SJCRH30 (cell line): Measurements from ENCODE around the gene RHOXF2B. TPM values are rescaled to one million over a fixed set of nuclear protein-coding genes. Genes with fewer than 3 reads are reported as not detected.
"Not testable (repeated sequence)": the region's sequence is repeated elsewhere in the genome, so short reads cannot be mapped to it uniquely, and the experiment has no call there.

ENCODE experiments used
- DNase-seq, 2 experiments: peaks; one replicate each; pipeline ENCODE4 v3.0.0-alpha.2; 2015 to 2020
- H3K27ac ChIP-seq: fragments of 250-450 bp; sonication (Bioruptor Pico); 2 replicates; pipeline ENCODE4 v1.5.1; 2020; ENCODE audit warnings: mild to moderate bottlenecking, moderate library complexity
- H3K27me3 ChIP-seq: fragments of 250-450 bp; sonication (Bioruptor Pico); 2 replicates; pipeline ENCODE4 v1.5.1; 2020; ENCODE audit warnings: mild to moderate bottlenecking, moderate library complexity
- H3K36me3 ChIP-seq: fragments of 250-450 bp; sonication (Bioruptor Pico); 2 replicates; pipeline ENCODE4 v1.5.1; 2020; ENCODE audit warnings: mild to moderate bottlenecking, moderate library complexity
- H3K4me1 ChIP-seq: fragments of 250-450 bp; sonication (Bioruptor Pico); 2 replicates; pipeline ENCODE4 v1.5.1; 2020; ENCODE audit warnings: mild to moderate bottlenecking, moderate library complexity
- H3K4me3 ChIP-seq: fragments of 250-450 bp; sonication (Bioruptor Pico); 2 replicates; pipeline ENCODE4 v1.5.1; 2020; ENCODE audit warnings: mild to moderate bottlenecking, moderate library complexity
- H3K9me3 ChIP-seq: fragments of 250-450 bp; sonication (Bioruptor Pico); replicated peaks from 2 replicates; pipeline ENCODE4 v1.5.1; 2020; ENCODE audit warnings: mild to moderate bottlenecking, moderate library complexity
- total RNA-seq: library from RNA; depleted of rRNA; stranded (reverse); fragments of >200 nt; shearing (Covaris generic); gene quantifications from 2 replicates; pipeline ENCODE4 v1.2.3, GENCODE V29; 2014; rRNA removed

The RHOXF2B gene
- total RNA-seq, result not detected in 2 replicates

- DNase-seq, H3K27me3 ChIP-seq, H3K36me3 ChIP-seq, H3K4me1 ChIP-seq, H3K4me3 ChIP-seq, H3K9me3 ChIP-seq, H3K27ac ChIP-seq: not testable (repeated sequence)
Measured at GRCh38 chrX:120077590-120077989, at the start of gene RHOXF2B. RHOXF2B (minus strand) TSS chrX:120077690; CDS start chrX:120077552, 138 bp downstream.

GRCh38 chrX:120125444-120125843, 48.0 kb upstream of the RHOXF2B start:
- Histone ChIP-seq H3K4me3 (0 out of 2 replicates have a peak overlapping the region, but pooled peaks have one; percentile 17), H3K36me3 (no peaks in the 10 kb centered on the region), H3K4me1 (no peaks in the 10 kb centered on the region), H3K27me3 (peaks cover 14% of the 10 kb centered on the region; the same call in 1 of the 2 replicates), H3K9me3 (no peaks in the 10 kb centered on the region), H3K27ac (no peak overlapping the region)
- no peak for DNase-seq

- Histone ChIP-seq H3K4me3 (no peak overlapping the region), H3K36me3 (no peaks in the 10 kb centered on the region), H3K4me1 (no peaks in the 10 kb centered on the region), H3K27me3 (peaks cover 11% of the 10 kb centered on the region), H3K27ac (no peak overlapping the region), H3K9me3 (no peaks in the 10 kb centered on the region)
- DNase-seq, result no peak
Measured at GRCh38 chrX:120120223-120120622, 42.7 kb upstream of the RHOXF2B start.

- Histone ChIP-seq H3K4me1 (no peaks in the 10 kb centered on the region), H3K4me3 (no peak within 1 kb of the TSS), H3K9me3 (no peaks in the 10 kb centered on the region), H3K36me3 (no peaks in the 10 kb centered on the region), H3K27ac (no peak within 1 kb of the TSS), H3K27me3 (peaks cover 6% of the 10 kb centered on the region)
- no peak for DNase-seq
Measured at GRCh38 chrX:120115438-120115963, 38.0 kb upstream of the RHOXF2B start, which contains the start of gene RHOXF1. RHOXF1 (minus strand) TSS chrX:120115913; CDS start chrX:120115862, 51 bp downstream.

GRCh38 chrX:120111611-120112010, 34.1 kb upstream of the RHOXF2B start:
- DNase-seq, result no peak
- Histone ChIP-seq H3K4me3 (no peak overlapping the region), H3K27ac (no peak overlapping the region), H3K27me3 (no peaks in the 10 kb centered on the region; the same call in 1 of the 2 replicates), H3K4me1 (no peaks in the 10 kb centered on the region), H3K36me3 (no peaks in the 10 kb centered on the region), H3K9me3 (no peaks in the 10 kb centered on the region)

- Histone ChIP-seq H3K4me3 (no peak overlapping the region), H3K27me3 (no peaks in the 10 kb centered on the region; the same call in 1 of the 2 replicates), H3K4me1 (no peaks in the 10 kb centered on the region), H3K9me3 (no peaks in the 10 kb centered on the region; the same call in 1 of the 2 replicates), H3K27ac (no peak overlapping the region), H3K36me3 (no peaks in the 10 kb centered on the region)
- no peak for DNase-seq
Measured at GRCh38 chrX:120109378-120109777, 31.9 kb upstream of the RHOXF2B start.

- H3K27me3 ChIP-seq, H3K9me3 ChIP-seq, H3K4me3 ChIP-seq, H3K36me3 ChIP-seq, H3K27ac ChIP-seq, H3K4me1 ChIP-seq, DNase-seq: not testable (repeated sequence)
Measured at GRCh38 chrX:120104707-120105106, 27.2 kb upstream of the RHOXF2B start.

GRCh38 chrX:120101057-120101456, 23.6 kb upstream of the RHOXF2B start:
- not testable (repeated sequence) for H3K27me3 ChIP-seq, H3K36me3 ChIP-seq, H3K4me1 ChIP-seq, H3K27ac ChIP-seq, H3K9me3 ChIP-seq, H3K4me3 ChIP-seq, DNase-seq

GRCh38 chrX:120090208-120090607, 12.7 kb upstream of the RHOXF2B start:
- Histone ChIP-seq H3K9me3 (no peaks in the 10 kb centered on the region; the same call in 1 of the 2 replicates), H3K27ac (no peak overlapping the region), H3K36me3 (no peaks in the 10 kb centered on the region), H3K27me3 (peaks cover 24% of the 10 kb centered on the region), H3K4me3 (no peak overlapping the region), H3K4me1 (no peaks in the 10 kb centered on the region)
- no peak for DNase-seq

- peak in 1 of 2 experiments; percentile 14 for DNase-seq
- no peaks in the 10 kb centered on the region for H3K9me3 ChIP-seq
- no peaks in the 10 kb centered on the region for H3K4me1 ChIP-seq
- no peak overlapping the region for H3K27ac ChIP-seq
- H3K27me3 ChIP-seq, result peaks cover 15% of the 10 kb centered on the region
- H3K36me3 ChIP-seq, result no peaks in the 10 kb centered on the region
- H3K4me3 ChIP-seq, result no peak overlapping the region
Measured at GRCh38 chrX:120087289-120088017, 10.0 kb upstream of the RHOXF2B start.

- H3K36me3 ChIP-seq, H3K4me1 ChIP-seq, H3K27ac ChIP-seq, DNase-seq, H3K4me3 ChIP-seq, H3K9me3 ChIP-seq: not testable (repeated sequence)
- peaks cover 12% of the 10 kb centered on the region for H3K27me3 ChIP-seq
Measured at GRCh38 chrX:120085553-120086185, 8.2 kb upstream of the RHOXF2B start.

- not testable (repeated sequence) for H3K4me3 ChIP-seq, H3K27me3 ChIP-seq, H3K36me3 ChIP-seq, DNase-seq, H3K9me3 ChIP-seq, H3K27ac ChIP-seq, H3K4me1 ChIP-seq
Measured at GRCh38 chrX:120066169-120066568, 11.3 kb downstream of the RHOXF2B start.

- not testable (repeated sequence) for H3K27ac ChIP-seq, H3K4me3 ChIP-seq, H3K9me3 ChIP-seq, DNase-seq, H3K36me3 ChIP-seq, H3K27me3 ChIP-seq, H3K4me1 ChIP-seq
Measured at GRCh38 chrX:120042712-120043111, 34.8 kb downstream of the RHOXF2B start.

GRCh38 chrX:120042247-120042646, 35.2 kb downstream of the RHOXF2B start:
- H3K4me3 ChIP-seq, H3K9me3 ChIP-seq, H3K27me3 ChIP-seq, H3K27ac ChIP-seq, H3K4me1 ChIP-seq, H3K36me3 ChIP-seq, DNase-seq: not testable (repeated sequence)

GRCh38 chrX:120040176-120040575, 37.3 kb downstream of the RHOXF2B start:
- H3K27me3 ChIP-seq, H3K4me1 ChIP-seq, H3K36me3 ChIP-seq, H3K27ac ChIP-seq, H3K4me3 ChIP-seq, DNase-seq, H3K9me3 ChIP-seq: not testable (repeated sequence)
